NCI-H524 (cell line): ENCODE results near the gene STAT5A.
"Not testable (repeated sequence)": the region's sequence is repeated elsewhere in the genome, so short reads cannot be mapped to it uniquely, and the experiment has no call there.

Experiments used
- DNase-seq, 2 experiments: peaks; one replicate each; lab custom pipeline; 2025; lab: John Stamatoyannopoulos, UW

The STAT5A gene

GRCh38 chr17:42287977-42288802, at the start of gene STAT5A:
Gene STAT5A, plus strand, starts transcription at chr17:42288498. Its CDS starts 914 bp downstream, at chr17:42289412.
- DNase-seq, result peak in 1 of 2 experiments; percentile 41

DNA sequence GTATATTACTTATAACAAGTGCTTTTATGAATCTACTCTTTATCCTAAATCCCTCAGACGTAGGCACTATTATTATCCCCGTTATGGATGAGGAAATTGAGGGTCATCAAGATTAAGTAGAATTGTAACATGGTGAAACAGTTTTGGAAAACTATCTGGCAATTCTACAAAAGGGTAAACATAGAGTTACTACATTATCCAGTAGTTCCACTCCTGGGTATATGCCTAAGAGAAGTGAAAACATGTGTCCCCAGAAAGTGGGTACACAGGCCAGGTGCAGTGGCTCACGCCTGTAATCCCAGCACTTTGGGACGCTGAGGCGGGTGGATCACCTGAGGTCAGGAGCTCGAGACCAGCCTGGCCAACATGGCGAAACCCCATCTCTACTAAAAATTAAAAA, 48.7 kb upstream of the STAT5A start:
- not testable (repeated sequence) for DNase-seq

DNA sequence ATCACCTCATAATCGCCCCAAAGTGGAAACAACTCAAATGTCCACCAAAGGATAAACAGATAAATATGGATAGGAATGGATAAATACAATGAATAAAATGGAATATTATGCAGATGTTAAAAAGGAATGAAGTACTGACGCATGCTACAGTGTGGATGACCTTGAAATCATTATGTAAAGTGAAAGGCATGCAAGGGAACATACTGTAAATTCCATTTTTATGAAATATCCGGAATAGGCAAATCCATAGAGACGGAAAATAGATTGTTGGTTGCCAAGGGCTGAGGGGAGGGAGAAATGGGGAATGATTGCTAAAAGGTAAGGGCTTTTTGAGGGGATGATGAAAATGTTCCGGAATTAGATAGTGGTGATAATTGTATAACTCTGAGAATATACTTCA, 48.1 kb upstream of the STAT5A start:
- DNase-seq, result no peak

DNA sequence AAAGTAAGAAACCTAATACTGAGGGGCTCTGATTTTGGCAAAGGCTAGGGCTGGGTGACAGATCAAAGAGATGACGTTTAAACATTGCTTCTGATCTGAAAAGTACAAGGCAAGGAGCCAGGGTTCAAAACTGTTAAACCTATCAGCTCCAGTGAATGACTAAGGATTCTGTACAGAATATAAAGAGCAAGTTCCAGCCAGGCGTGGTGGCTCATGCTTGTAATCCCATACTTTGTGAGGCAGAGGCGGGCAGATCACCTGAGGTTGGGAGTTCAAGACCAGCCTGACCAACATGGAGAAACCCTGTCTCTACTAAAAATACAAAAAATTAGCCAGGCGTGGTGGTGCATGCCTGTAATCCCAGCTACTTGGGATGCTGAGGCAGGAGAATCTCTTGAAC, 47.4 kb upstream of the STAT5A start:
- not testable (repeated sequence) for DNase-seq

DNA sequence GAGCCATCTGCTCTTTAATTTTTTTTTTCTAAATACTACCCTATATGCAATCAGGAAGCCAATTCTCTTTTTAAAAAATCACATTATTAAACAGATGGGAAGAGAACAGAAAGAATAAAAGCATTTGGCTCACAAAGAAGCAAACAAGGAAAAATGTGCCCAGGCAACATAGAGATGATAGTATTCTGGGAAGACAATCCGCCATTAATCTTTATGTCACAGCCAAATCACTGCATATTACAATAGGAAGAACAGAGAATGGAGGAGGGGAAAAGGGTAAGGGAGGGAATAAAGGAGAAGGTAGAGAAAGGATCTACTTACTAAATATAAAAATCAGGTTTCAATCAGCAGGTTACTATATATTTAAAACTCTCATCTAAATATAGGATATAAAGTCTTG, 46.4 kb upstream of the STAT5A start:
- DNase-seq, result peak; percentile 51 to 86

DNA sequence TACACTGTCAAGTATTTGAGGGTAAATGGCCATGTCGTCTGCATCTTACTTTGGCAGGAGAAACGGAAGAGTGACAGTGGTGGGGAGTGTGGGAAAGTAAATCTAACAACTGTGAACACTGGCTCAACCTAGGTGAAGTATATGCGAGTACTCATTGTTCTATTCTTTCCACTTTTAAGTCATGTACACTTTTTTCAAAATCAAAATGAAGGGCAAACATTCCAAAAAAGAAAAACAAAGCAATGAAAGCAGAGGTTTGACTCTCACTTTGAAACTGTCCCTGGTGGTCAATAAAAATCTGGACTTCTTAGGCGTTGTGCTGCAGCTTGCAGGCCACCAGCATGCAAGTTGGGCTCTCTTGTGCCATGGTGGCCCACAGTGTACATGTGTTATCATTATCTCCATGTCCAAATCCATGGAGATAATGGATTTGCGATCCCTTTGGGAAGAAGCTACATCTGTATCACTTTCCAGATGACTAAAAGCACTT, 44.8 kb upstream of the STAT5A start:
- peak in 1 of 2 experiments; percentile 60 for DNase-seq

DNA sequence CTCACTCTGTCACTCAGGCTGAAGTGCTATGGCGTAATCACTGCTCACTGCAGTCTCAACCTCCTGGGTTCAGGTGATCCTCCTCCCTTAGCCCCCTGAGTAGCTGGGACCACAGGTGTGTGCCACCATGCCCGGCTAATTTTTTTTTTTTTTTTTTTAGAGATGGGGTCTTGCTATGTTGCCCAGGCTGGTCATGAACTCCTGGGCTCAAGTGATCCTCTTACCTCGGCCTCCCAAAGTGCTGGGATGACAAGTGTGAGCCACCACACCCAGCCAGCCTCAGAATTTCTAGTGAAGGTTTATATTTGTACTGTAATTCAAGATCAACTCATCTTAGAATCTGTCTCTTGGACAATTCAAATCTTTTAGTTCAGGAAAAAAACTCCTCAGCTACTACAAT, 44.2 kb upstream of the STAT5A start:
- not testable (repeated sequence) for DNase-seq

DNA sequence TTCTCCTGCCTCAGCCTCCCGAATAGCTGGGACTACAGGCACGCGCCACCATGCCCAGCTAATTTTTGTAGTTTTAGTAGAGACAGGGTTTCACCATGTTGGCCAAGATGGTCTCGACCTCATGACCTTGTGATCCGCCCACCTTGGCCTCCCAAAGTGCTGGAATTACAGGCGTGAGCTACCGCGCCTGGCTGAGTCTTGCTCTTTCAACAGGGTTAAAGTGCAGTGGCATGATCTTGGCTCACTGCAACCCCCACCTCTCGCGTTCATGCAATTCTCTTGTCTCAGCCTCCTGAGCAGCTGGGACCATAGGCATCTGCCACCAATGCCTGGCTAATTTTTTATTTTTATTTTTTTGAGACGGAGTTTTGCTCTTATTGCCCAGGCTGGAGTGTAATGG, 43.1 kb upstream of the STAT5A start:
- not testable (repeated sequence) for DNase-seq

DNA sequence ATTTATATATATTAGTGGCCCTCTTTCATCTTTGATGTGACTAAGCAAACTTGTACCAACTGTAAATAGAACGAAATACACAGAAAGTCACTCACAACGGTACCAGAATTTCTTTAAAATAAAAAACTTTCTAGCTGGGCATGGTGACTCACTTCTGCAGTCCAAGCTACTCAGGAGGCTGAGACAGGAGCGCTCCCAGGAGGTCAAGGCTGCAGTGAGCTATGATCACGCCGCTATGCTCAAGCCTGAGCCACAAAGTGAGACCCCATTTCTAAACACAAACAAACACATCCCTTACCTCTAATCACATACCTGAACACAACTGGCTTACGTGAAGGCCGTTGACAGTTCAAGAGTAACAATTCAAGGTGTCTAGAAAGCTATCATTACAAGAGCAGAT, 41.8 kb upstream of the STAT5A start:
- no peak for DNase-seq

DNA sequence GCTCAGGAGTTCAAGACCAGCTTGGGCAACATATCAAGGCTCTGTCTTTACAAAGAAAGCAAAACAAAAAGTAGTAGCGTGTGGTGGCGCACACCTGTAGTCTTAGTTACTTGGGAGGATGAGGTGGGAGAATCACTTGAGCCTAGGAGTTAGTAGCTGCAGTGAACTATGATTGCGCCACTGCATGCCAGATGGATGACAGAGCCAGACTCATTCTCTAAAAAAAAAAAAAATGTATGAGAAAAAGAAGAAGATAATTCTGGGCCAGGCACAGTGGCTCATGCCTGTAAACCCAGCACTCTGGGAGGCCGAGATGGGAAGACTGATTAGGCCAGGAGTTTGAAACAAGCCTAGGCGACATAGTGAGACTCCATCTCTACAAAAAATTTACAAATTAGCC, 40.6 kb upstream of the STAT5A start:
- no peak for DNase-seq

GRCh38 chr17:42248351-42249179, 39.7 kb upstream of the STAT5A start:
- peak; percentile 96 to 98 for DNase-seq

GRCh38 chr17:42249681-42250446, 38.4 kb upstream of the STAT5A start:
- no peak for DNase-seq

DNA sequence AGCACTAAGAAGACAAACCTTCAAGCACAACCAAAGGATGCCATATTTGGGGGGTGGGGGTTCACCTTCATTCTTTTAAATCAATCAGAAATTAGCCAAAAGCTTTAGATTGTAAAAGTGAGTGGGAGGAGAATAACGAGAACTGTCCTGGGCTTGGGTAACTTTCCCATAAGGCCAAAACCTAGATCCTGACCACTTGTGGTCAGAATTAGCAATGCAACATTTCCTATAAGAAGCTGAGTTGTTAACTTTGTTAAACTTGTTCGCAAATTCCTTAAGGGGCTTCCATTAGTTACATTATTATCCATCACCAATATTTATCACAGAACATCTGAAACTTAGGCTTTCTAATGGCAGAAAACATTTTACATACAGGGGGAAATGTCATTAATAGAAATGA, 37.2 kb upstream of the STAT5A start:
- peak in 1 of 2 experiments; percentile 19 for DNase-seq

- peak in 1 of 2 experiments; percentile 26 for DNase-seq
Measured at GRCh38 chr17:42252597-42253550, 35.4 kb upstream of the STAT5A start.

- DNase-seq, result no peak
Measured at GRCh38 chr17:42253578-42253977, 34.7 kb upstream of the STAT5A start.

DNA sequence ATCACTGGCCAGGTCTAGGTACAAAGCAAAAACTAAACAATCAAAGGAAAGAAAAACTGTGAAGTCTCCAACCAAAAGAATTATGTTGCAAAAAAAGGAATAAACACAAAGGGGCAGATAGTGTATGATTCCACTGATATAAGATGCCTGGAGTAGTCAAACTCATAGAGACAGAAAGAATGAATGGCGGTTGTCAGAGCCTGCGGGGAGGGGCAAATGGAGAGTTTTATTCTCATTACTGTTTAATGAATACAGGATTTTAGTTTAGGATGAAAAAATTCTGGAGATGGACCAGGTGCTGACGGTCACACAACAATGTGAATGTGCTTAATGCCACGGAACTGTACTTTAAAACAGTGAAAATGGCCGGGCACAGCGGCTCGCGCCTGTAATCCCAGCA, 32.9 kb upstream of the STAT5A start:
- no peak for DNase-seq

DNA sequence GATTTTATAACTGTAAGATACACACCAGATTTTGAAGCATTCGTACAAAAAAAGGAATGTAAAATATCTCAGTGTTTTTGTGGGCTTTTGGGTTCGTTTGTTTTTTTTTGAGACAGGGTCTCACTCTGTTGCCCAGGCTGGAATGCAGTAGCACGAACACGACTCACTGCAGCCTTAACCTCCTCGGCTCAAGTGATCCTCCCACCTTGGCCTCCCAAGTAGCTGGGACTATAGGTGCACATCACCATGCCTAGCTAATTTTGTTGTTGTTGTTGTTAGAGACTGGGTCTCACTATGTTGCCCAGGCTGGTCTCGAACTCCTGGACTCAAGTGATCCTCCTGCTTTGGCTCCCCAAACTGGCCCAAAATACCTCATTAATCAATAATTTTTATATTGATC, 28.0 kb upstream of the STAT5A start:
- no peak for DNase-seq

GRCh38 chr17:42264366-42264765, 23.9 kb upstream of the STAT5A start:
- not testable (repeated sequence) for DNase-seq

GRCh38 chr17:42266462-42266861, 21.8 kb upstream of the STAT5A start:
- DNase-seq, result no peak

DNA sequence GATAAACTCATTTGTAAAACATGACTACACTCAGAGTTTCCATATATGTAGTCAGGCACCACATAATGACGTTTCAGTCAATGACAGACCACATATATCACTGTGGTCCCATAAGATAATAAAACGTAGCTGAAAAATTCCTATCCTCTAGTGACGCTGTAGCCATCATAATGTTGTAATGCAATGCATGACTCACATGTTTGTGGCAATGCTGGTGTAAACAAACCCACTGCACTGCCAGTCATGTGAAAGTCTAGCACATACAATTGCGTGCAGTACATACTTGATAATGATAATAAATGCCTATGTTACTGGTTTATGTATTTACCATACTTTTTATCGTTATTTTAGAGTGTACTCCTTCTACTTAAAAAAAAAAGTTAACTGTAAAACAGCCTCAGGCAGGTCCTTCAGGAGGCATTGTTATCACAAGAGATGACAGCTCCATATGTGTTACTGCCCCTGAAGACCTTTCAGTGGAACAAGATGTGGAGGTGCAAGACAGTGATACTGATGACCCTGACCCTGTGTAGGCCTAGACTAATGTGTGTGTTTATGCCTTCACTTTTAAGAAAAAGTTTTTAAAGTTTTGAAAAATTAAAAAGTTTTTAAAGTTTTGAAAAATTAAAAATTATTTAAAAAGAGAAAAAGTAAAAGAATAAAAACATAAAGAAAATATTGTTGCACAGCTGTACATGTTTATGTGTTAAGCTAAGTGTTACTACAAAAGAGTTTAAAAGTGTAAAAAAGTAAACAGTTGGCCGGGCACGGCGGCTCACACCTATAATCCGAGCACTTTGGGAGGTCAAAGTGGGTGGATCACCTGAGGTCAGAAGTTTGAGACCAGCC, 21.2 kb upstream of the STAT5A start:
- DNase-seq, result no peak
